Neural cell (in vitro differentiated cells): Measurements from ENCODE around the gene BCAP31. TPM values are rescaled to one million over a fixed set of nuclear protein-coding genes. Genes with fewer than 3 reads are reported as not detected.

ENCODE experiments used
- H2AFZ ChIP-seq: fragments of 200-600, 300-800 bp; sonication (generic), shearing (Covaris generic); 2 replicates; pipeline ENCODE4 v1.6.0; 2014; ENCODE audit warnings: low read depth, mild to moderate bottlenecking, antibody characterized with exemption, low read length, moderate library complexity
- H3F3A ChIP-seq: fragments of 200-600 bp; shearing (Covaris generic); 2 replicates; pipeline ENCODE4 v1.6.1; 2016; ENCODE audit warnings: mild to moderate bottlenecking, moderate library complexity, mixed read lengths, antibody characterized with exemption, low read length; ENCODE audit not compliant: insufficient read depth, poor library complexity, severe bottlenecking
- H3K27ac ChIP-seq: fragments of 200-600, 300-800 bp; sonication (generic), shearing (Covaris generic); 2 replicates; pipeline ENCODE4 v1.5.1; 2014; ENCODE audit warnings: mild to moderate bottlenecking, low read length, moderate library complexity
- H3K27me3 ChIP-seq: fragments of 300-800, 200-600 bp; sonication (generic), shearing (Covaris generic); 2 replicates; pipeline ENCODE4 v1.6.0; 2014; ENCODE audit warnings: mild to moderate bottlenecking, low read depth, low read length, moderate library complexity; ENCODE audit not compliant: insufficient read depth
- H3K36me3 ChIP-seq: fragments of 300-800, 200-600 bp; sonication (generic), shearing (Covaris generic); 2 replicates; pipeline ENCODE4 v1.5.1; 2014; ENCODE audit warnings: mild to moderate bottlenecking, antibody characterized with exemption, low read length, moderate library complexity; ENCODE audit not compliant: insufficient read depth
- H3K4me2 ChIP-seq: fragments of 300-800, 200-600 bp; sonication (generic), shearing (Covaris generic); 2 replicates; pipeline ENCODE4 v1.6.0; 2014; ENCODE audit warnings: mild to moderate bottlenecking, low read length
- H3K4me3 ChIP-seq: fragments of 300-800, 200-600 bp; sonication (generic), shearing (Covaris generic); 2 replicates; pipeline ENCODE4 v1.5.1; 2014; ENCODE audit warnings: mild to moderate bottlenecking, low read length, moderate library complexity
- H3K79me2 ChIP-seq: fragments of 200-600 bp; shearing (Covaris generic); replicated peaks from 2 replicates; pipeline ENCODE4 v1.6.0; 2014; ENCODE audit warnings: mild to moderate bottlenecking, low read length, moderate library complexity; ENCODE audit not compliant: insufficient read depth
- H3K9ac ChIP-seq: fragments of 300-800, 200-600 bp; sonication (generic), shearing (Covaris generic); 2 replicates; pipeline ENCODE4 v1.6.1; 2016; ENCODE audit warnings: mild to moderate bottlenecking, low read length, mixed read lengths
- H3K9me2 ChIP-seq: fragments of 200-600 bp; shearing (Covaris generic); 2 replicates; pipeline ENCODE4 v1.6.1; 2016; ENCODE audit warnings: mild to moderate bottlenecking, low read length, mixed read lengths; ENCODE audit not compliant: insufficient read depth
- H3K9me3 ChIP-seq: fragments of 200-600, 300-800 bp; sonication (generic), shearing (Covaris generic); 2 replicates; pipeline ENCODE4 v1.6.1; 2016; ENCODE audit warnings: mild to moderate bottlenecking, mixed run types, low read length, moderate library complexity, mixed read lengths
- H4K20me1 ChIP-seq: fragments of 200-600 bp; shearing (Covaris generic); 2 replicates; pipeline ENCODE4 v1.6.1; 2016; ENCODE audit warnings: mild to moderate bottlenecking, mixed run types; ENCODE audit not compliant: insufficient read depth
- EP300 ChIP-seq: fragments of 450-650 bp; conservative IDR thresholded peaks from 2 replicates; pipeline ENCODE4 v1.6.1; 2014; ENCODE audit warnings: antibody characterized with exemption, mild to moderate bottlenecking, moderate library complexity; ENCODE audit not compliant: poor library complexity, severe bottlenecking
- EZH2 ChIP-seq: fragments of 200-600, 300-800 bp; shearing (Covaris generic), sonication (generic); IDR thresholded peaks from 2 replicates; pipeline ENCODE4 v1.6.1; 2014; ENCODE audit warnings: antibody characterized with exemption, low read length, borderline replicate concordance, mild to moderate bottlenecking; ENCODE audit not compliant: insufficient read depth, poor library complexity, severe bottlenecking
- MXI1 ChIP-seq: fragments of 450-650 bp; conservative IDR thresholded peaks from 2 replicates; pipeline ENCODE4 v1.6.1; 2014; ENCODE audit warnings: antibody characterized with exemption, mild to moderate bottlenecking; ENCODE audit not compliant: poor library complexity, severe bottlenecking
- POLR2AphosphoS5 ChIP-seq: IDR thresholded peaks from 2 replicates; pipeline ENCODE4 v1.6.1; 2012
- RAD21 ChIP-seq: fragments of 450-650 bp; conservative IDR thresholded peaks from 2 replicates; pipeline ENCODE4 v1.6.1; 2014; ENCODE audit warnings: antibody characterized with exemption, mild to moderate bottlenecking, moderate library complexity
- SMC3 ChIP-seq: fragments of 450-650 bp; conservative IDR thresholded peaks from 2 replicates; pipeline ENCODE4 v1.6.1; 2014; ENCODE audit warnings: antibody characterized with exemption, mild to moderate bottlenecking, moderate library complexity; ENCODE audit not compliant: poor library complexity
- TAF1 ChIP-seq: IDR thresholded peaks from 2 replicates; pipeline ENCODE4 v1.6.1; 2012; ENCODE audit warnings: low read depth
- polyA plus RNA-seq: library from polyadenylated mRNA; depleted of rRNA; stranded (reverse); fragments of >200 nt; gene quantifications from 2 replicates; pipeline ENCODE4 v1.2.3, GENCODE V29; 2014
- small RNA-seq, 3 experiments: library from RNA; depleted of rRNA; stranded (forward); fragments of <200 nt; gene quantifications; one replicate each; pipeline ENCODE3, GENCODE V24; 2012
- TF ChIP-seq, protein P1 (sequence below): fragments of 450-650 bp; IDR thresholded peaks from 2 replicates; pipeline ENCODE4 v1.5.1; 2014; ENCODE audit warnings: antibody characterized with exemption, mild to moderate bottlenecking, moderate library complexity; ENCODE audit not compliant: poor library complexity, severe bottlenecking
- TF ChIP-seq, protein P2 (sequence below): IDR thresholded peaks from 2 replicates; pipeline ENCODE4 v1.6.1; 2012; ENCODE audit warnings: borderline replicate concordance

The BCAP31 gene
- polyA plus RNA-seq, 1 donor from 2014 or later: 182 TPM

DNA sequence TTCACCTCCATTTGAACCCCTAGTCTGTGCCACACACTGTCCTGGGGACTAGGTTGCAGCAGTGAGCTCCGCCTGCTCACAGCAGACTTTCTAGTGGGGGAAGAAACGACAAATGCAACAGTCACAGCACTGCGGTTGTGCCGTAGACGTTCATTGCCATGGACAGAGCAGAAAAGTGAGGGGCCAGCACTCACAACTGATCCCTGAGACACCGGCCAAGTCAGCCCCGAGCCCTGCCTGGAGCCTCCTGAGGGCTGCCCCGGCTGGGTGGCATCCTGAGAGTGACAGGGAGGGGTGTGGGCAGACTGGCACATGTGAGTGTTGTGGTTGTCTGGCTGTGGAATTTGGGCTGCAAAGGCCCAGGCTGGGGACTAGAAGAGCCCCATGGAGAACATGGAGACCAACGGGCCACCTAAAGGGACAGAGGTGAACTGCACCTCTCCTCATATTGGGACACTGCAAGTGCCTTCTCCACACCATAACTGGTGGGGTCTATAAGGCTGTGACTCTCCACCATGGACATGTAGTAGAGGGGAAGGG, 72.6 kb downstream of the BCAP31 start:
- H3K79me2 ChIP-seq: no peaks in the 10 kb centered on the region
- H4K20me1 ChIP-seq: no peaks in the 10 kb centered on the region
- no peak overlapping the region for H3K4me2 ChIP-seq
- H3K4me3 ChIP-seq: no peak overlapping the region
- H3K27ac ChIP-seq: no peak overlapping the region
- H3K36me3 ChIP-seq: no peaks in the 10 kb centered on the region
- H3K27me3 ChIP-seq: peaks cover 20% of the 10 kb centered on the region
- H3K9ac ChIP-seq: no peak overlapping the region
- no peak overlapping the region for H2AFZ ChIP-seq
- no peaks in the 10 kb centered on the region for H3F3A ChIP-seq
- H3K9me3 ChIP-seq: no peaks in the 10 kb centered on the region
- no peaks in the 10 kb centered on the region for H3K9me2 ChIP-seq
- TF ChIP-seq EZH2 (no peak), RAD21 (no peak), EP300 (no peak), SMC3 (no peak), TAF1 (no peak), MXI1 (no peak), POLR2AphosphoS5 (no peak)
- TF ChIP-seq, protein P1, sequence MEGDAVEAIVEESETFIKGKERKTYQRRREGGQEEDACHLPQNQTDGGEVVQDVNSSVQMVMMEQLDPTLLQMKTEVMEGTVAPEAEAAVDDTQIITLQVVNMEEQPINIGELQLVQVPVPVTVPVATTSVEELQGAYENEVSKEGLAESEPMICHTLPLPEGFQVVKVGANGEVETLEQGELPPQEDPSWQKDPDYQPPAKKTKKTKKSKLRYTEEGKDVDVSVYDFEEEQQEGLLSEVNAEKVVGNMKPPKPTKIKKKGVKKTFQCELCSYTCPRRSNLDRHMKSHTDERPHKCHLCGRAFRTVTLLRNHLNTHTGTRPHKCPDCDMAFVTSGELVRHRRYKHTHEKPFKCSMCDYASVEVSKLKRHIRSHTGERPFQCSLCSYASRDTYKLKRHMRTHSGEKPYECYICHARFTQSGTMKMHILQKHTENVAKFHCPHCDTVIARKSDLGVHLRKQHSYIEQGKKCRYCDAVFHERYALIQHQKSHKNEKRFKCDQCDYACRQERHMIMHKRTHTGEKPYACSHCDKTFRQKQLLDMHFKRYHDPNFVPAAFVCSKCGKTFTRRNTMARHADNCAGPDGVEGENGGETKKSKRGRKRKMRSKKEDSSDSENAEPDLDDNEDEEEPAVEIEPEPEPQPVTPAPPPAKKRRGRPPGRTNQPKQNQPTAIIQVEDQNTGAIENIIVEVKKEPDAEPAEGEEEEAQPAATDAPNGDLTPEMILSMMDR: no peak
- TF ChIP-seq, protein P2, sequence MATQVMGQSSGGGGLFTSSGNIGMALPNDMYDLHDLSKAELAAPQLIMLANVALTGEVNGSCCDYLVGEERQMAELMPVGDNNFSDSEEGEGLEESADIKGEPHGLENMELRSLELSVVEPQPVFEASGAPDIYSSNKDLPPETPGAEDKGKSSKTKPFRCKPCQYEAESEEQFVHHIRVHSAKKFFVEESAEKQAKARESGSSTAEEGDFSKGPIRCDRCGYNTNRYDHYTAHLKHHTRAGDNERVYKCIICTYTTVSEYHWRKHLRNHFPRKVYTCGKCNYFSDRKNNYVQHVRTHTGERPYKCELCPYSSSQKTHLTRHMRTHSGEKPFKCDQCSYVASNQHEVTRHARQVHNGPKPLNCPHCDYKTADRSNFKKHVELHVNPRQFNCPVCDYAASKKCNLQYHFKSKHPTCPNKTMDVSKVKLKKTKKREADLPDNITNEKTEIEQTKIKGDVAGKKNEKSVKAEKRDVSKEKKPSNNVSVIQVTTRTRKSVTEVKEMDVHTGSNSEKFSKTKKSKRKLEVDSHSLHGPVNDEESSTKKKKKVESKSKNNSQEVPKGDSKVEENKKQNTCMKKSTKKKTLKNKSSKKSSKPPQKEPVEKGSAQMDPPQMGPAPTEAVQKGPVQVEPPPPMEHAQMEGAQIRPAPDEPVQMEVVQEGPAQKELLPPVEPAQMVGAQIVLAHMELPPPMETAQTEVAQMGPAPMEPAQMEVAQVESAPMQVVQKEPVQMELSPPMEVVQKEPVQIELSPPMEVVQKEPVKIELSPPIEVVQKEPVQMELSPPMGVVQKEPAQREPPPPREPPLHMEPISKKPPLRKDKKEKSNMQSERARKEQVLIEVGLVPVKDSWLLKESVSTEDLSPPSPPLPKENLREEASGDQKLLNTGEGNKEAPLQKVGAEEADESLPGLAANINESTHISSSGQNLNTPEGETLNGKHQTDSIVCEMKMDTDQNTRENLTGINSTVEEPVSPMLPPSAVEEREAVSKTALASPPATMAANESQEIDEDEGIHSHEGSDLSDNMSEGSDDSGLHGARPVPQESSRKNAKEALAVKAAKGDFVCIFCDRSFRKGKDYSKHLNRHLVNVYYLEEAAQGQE: no peak

DNA sequence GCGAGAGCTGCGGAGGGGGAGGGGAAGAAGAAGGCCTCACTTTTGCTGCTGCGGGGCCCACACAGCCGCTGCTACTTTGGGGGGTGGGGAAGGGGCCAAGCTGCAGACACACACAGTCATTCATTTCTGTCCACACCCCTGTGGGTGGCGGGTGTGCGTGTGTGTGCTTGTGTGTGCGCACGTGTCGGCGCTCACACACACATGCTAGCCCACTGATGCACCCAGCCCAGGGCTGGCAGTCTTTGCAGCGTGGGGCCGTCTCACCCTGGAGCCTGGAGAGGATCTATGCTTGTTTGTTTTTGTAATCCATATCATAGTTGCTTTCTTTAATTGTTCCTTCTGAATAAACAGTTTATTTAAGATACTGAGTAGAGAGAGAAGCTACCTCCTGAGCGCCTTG, 73.2 kb downstream of the BCAP31 start:
- Histone ChIP-seq H3K79me2 (no peaks in the 10 kb centered on the region), H3K4me3 (no peak overlapping the region), H3K9me2 (no peaks in the 10 kb centered on the region), H3K9me3 (no peaks in the 10 kb centered on the region), H3F3A (no peaks in the 10 kb centered on the region), H2AFZ (no peak overlapping the region), H3K36me3 (no peaks in the 10 kb centered on the region), H3K27me3 (peaks cover 27% of the 10 kb centered on the region), H4K20me1 (no peaks in the 10 kb centered on the region), H3K4me2 (no peak overlapping the region), H3K9ac (no peak overlapping the region), H3K27ac (no peak overlapping the region)
- TF ChIP-seq, protein P2: no peak
- TF ChIP-seq MXI1: no peak
- TF ChIP-seq EP300: no peak
- no peak for TF ChIP-seq RAD21

Small RNAs within 50 kb of the gene (small RNA-seq; reads per million reads assigned to genes)
- gene RN7SL687P: 0 to 1.0 (median 0.06) reads per million in 3 experiments

Other genes with a start within 250 kb of the BCAP31 start
- not detected in 2 replicates for gene BGN, start 229.4 kb downstream of the BCAP31 start, polyA plus RNA-seq
- gene ATP2B3, start 206.7 kb downstream of the BCAP31 start, polyA plus RNA-seq: 4.4 and 5.3 TPM in 2 replicates
- 61.2 and 70.7 TPM in 2 replicates for gene CCNQ, start 125.2 kb downstream of the BCAP31 start, polyA plus RNA-seq
- 0.94 and 3.2 TPM in 2 replicates for gene DUSP9, start 77.2 kb downstream of the BCAP31 start, polyA plus RNA-seq
- gene PNCK, start 50.6 kb downstream of the BCAP31 start, polyA plus RNA-seq: 9.5 and 15.0 TPM in 2 replicates
- 36.4 and 62.4 TPM in 2 replicates for gene SLC6A8, start 36.5 kb downstream of the BCAP31 start, polyA plus RNA-seq
- gene ABCD1, start 469 bp upstream of the BCAP31 start, polyA plus RNA-seq: 3.2 and 3.6 TPM in 2 replicates
- 0.48 and 0.76 TPM in 2 replicates for gene PLXNB3, start 39.9 kb upstream of the BCAP31 start, polyA plus RNA-seq
- gene SRPK3, start 56.7 kb upstream of the BCAP31 start, polyA plus RNA-seq: not detected in 2 replicates
- 64.7 and 72.7 TPM in 2 replicates for gene IDH3G, start 70.0 kb upstream of the BCAP31 start, polyA plus RNA-seq
- gene SSR4, start 70.3 kb upstream of the BCAP31 start, polyA plus RNA-seq: 186 and 192 TPM in 2 replicates
- 343 and 389 TPM in 2 replicates for gene PDZD4, start 106.2 kb upstream of the BCAP31 start, polyA plus RNA-seq
- 88.0 and 119 TPM in 2 replicates for gene L1CAM, start 161.8 kb upstream of the BCAP31 start, polyA plus RNA-seq
- gene AVPR2, start 180.3 kb upstream of the BCAP31 start, polyA plus RNA-seq: not detected in 2 replicates
- gene ARHGAP4, start 201.9 kb upstream of the BCAP31 start, polyA plus RNA-seq: 11.2 and 12.1 TPM in 2 replicates
- 117 and 159 TPM in 2 replicates for gene NAA10, start 210.7 kb upstream of the BCAP31 start, polyA plus RNA-seq
- 0.89 and 2.5 TPM in 2 replicates for gene RENBP, start 220.3 kb upstream of the BCAP31 start, polyA plus RNA-seq
- 7.3 and 10.3 TPM in 2 replicates for gene HCFC1, start 247.4 kb upstream of the BCAP31 start, polyA plus RNA-seq
- gene TMEM187, start 248.4 kb upstream of the BCAP31 start, polyA plus RNA-seq: 5.2 and 6.3 TPM in 2 replicates